ENCODE data around the gene DGKD.

DGKD gene

DNA sequence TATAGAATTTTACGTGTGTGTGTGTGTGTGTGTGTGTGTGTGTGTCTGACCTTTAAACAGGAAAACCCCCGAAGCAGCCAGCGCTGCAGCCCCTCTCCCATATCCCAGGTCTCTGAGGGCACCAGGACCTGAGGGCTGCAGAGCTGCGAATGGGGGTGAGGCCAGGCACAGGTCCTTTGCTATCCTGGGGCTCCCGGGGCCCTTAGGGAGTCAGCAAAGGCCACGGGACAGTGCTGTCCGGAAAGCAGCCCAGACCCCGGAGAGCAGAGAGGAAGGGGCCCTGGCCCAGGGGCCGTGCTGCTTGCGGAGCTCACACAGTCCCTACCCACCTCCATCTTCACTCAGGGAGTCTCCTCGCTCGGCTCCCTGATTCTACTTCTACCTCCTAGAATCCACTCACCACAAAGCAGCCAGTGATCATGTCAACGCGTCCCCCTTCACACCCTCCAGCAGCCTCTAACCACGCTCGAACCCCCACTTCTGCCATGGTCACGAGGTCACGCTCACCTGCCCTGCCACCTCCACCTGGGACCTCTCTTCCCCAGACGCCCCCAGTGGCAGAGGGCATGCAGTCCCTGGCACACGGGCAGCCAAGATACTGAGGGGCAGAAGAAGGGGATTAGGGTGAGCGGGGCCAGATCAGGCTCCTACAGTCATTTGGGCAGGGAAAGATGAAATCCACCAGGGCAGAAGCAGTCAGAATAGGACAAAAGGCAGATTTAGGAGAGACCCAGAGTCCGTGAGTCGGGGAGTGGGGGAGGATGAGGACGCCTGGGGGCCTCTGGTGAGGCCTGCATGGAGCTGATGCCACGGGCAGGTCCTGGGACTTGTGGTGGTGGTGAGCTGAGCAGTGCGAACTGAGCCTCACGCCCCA, 125.6 kb downstream of the DGKD start:
- no peak overlapping the region for H3K4me3 ChIP-seq (ENCODE audit: low read length)
- TF ChIP-seq, protein P1, sequence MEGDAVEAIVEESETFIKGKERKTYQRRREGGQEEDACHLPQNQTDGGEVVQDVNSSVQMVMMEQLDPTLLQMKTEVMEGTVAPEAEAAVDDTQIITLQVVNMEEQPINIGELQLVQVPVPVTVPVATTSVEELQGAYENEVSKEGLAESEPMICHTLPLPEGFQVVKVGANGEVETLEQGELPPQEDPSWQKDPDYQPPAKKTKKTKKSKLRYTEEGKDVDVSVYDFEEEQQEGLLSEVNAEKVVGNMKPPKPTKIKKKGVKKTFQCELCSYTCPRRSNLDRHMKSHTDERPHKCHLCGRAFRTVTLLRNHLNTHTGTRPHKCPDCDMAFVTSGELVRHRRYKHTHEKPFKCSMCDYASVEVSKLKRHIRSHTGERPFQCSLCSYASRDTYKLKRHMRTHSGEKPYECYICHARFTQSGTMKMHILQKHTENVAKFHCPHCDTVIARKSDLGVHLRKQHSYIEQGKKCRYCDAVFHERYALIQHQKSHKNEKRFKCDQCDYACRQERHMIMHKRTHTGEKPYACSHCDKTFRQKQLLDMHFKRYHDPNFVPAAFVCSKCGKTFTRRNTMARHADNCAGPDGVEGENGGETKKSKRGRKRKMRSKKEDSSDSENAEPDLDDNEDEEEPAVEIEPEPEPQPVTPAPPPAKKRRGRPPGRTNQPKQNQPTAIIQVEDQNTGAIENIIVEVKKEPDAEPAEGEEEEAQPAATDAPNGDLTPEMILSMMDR (IDR thresholded peaks at IDR 0.05; ENCODE audit: insufficient read depth, low read depth, low read length, missing control alignments) = no peak
- no peak for DNase-seq (ENCODE audit: low read depth)

DNA sequence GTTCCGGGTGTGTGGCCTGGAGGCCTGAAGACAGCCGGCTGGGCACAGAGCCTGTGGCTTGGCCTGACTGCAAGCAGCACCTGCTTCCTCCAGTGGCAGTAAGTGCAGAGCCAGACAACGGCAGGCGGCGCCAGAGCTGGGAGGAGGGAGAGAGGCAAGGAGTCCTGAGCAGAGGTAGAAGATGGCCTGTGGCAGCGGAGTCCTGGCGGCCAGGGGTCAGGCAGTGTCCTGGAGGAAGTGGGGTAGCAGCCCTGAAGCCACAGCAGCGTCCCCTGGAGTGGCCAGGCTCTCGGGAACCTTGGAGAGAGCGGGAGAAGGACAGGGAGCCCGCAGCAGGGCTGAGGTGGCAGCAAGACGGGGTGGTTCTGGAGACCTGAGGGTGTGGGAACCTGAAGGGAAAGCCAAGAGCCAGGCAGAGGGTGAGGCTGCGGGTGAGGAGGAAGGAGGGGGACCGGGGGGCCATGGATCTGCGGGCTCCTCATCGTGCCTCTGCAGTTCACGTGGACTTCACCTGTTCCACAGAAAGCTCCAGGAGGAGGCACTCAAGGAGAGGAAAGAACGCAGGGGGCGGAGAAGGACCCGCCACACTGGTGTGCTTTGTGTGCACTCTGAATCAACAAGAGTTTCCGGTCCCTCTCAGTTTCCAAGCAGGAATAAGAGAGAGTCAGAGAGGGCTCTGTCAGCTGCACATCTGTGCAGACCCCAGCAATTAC, 126.4 kb downstream of the DGKD start:
- DNase-seq (ENCODE audit: low read depth) = peak; percentile 58
- TF ChIP-seq, protein P1 (IDR thresholded peaks at IDR 0.05; ENCODE audit: insufficient read depth, low read depth, low read length, missing control alignments) = peak; percentile 49
- H3K4me3 ChIP-seq (ENCODE audit: low read length) = no peak overlapping the region

DNA sequence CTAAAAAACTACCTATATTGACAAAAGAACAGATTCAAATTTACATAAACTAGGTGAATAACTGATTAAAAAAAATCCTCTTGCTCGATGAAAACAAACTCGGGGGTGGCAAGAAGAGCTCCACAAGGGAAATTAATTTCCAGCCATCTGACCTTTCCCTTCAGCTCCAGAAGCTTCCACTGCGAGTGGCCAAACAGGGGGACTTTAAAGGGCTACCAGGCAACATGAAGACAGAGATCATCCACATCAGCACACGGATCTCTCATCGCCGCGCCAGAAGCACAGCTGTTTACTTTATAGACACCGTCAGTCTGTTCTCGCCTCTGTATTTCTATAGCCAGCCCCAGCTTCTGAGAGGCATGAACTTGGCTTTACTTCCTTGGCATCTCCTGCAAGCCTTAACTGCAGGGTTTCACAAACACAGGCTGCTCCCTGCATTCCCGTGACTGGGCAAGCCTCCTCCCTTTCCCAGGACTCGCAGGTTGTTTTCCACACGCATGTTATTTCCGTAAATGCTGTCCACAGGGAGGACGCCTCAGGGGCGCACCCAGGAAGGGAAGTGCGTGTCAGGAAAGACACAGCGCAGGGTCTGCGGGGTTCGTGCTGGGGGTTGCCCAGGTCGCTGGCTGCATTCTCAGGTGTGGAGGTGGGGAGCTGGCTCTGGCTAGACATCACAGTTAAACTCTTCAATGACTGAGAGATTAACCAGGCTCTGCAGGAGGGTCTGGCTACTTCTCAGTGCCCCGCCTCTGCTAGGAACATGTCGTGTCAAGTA, 127.3 kb downstream of the DGKD start:
- H3K4me3 ChIP-seq (ENCODE audit: low read length) = no peak overlapping the region
- peak; percentile 68 for DNase-seq (ENCODE audit: low read depth)
- TF ChIP-seq, protein P1 (IDR thresholded peaks at IDR 0.05; ENCODE audit: insufficient read depth, low read depth, low read length, missing control alignments) = no peak

DNA sequence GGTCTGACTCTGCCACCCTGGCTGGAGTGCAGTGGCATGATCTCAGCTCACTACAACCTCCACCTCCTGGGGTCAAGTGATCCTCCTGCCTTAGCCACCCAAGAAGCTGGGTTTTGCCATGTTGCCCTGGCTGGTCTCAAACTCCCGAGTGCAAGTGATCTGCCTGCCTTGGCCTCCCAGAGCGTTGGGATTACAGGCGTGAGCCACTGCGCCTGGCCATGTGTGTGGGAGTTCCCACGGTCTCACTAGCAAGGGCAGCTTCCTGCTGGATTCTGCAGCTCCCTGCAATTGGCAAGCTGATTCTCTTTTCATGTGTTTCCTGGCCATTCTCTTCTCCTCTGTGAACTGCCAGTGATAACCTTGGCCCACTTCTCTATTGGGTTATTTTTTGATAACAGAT, 128.3 kb downstream of the DGKD start:
- no peak for DNase-seq (ENCODE audit: low read depth)
- H3K4me3 ChIP-seq (ENCODE audit: low read length) = no peak overlapping the region
- TF ChIP-seq, protein P1 (IDR thresholded peaks at IDR 0.05; ENCODE audit: insufficient read depth, low read depth, low read length, missing control alignments) = no peak

DNA sequence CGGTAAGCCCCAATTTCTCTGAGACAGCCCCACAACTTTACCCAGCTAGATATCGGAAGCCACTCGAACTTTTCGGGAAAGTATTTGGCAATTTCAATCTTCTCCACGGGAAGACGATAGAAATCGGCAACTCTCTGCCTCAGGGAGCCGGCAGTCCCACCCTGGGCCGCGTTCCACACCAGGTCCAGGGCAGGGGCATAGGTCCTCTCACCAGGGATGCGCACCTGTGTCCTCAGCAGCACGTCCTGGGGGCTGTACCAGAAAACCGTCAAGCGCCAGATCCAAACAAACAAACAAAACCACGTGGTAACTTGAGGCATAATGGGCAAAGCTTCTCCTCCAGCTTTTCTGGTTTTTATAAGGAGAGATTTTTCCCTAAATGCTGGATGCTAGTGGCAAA, 131.4 kb downstream of the DGKD start:
- H3K4me3 ChIP-seq (ENCODE audit: low read length) = no peak overlapping the region
- TF ChIP-seq, protein P1 (IDR thresholded peaks at IDR 0.05; ENCODE audit: insufficient read depth, low read depth, low read length, missing control alignments) = no peak
- DNase-seq (ENCODE audit: low read depth) = no peak

DNA sequence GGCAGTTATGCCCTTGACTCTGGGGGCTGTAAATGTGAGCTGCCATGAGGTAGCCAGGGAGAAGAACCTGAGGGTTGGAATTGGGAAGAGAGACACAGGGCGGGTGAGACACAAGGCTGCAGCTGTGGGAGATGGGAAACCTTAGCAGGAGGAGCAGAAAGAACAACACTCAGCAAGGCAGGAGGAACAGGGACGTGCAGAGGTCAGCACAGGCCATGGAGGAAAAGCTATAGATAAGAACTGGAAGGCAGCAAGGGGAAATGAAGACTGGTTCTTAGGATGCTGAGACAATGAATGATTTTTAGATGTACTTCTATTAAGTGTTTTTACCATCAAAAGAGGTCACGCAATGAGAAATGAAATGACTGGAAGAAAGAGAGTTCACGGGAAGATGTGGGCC, 132.1 kb downstream of the DGKD start:
- no peak for DNase-seq (ENCODE audit: low read depth)
- TF ChIP-seq, protein P1 (IDR thresholded peaks at IDR 0.05; ENCODE audit: insufficient read depth, low read depth, low read length, missing control alignments) = no peak
- H3K4me3 ChIP-seq (ENCODE audit: low read length) = no peak overlapping the region
